ENCODE results near the gene SLC12A3.

SLC12A3 gene

GRCh38 chr16:56921571-56921970 lies 56.6 kb downstream of the SLC12A3 start:
- Histone ChIP-seq H3K4me2 (ENCODE audit: low read depth, low read length, poor library complexity, severe bottlenecking) (no peak overlapping the region), H2AFZ (ENCODE audit: low read depth, low read length, severe bottlenecking) (no peak overlapping the region), H3K79me2 (ENCODE audit: insufficient read depth, low read length) (no peaks in the 10 kb centered on the region), H3K9ac (ENCODE audit: low read length) (no peak overlapping the region), H4K20me1 (ENCODE audit: low read depth, low read length) (no peaks in the 10 kb centered on the region), H3F3A (ENCODE audit: insufficient read depth) (peaks cover 25% of the 10 kb centered on the region), H3K4me3 (ENCODE audit: insufficient read depth, low read length, poor library complexity, severe bottlenecking) (no peak overlapping the region), H3K27me3 (ENCODE audit: low read length) (no peaks in the 10 kb centered on the region), H3K27ac (ENCODE audit: low read depth, low read length) (no peak overlapping the region), H3K9me3 (ENCODE audit: insufficient read depth, low read length) (no peaks in the 10 kb centered on the region), H3K9me2 (replicated peaks; ENCODE audit: insufficient read depth, low read length) (no peaks in the 10 kb centered on the region), H3K36me3 (ENCODE audit: low read length) (no peaks in the 10 kb centered on the region)
- TF ChIP-seq CTCF (IDR thresholded peaks at IDR 0.05; ENCODE audit: insufficient read depth, low read length, poor library complexity, severe bottlenecking) (no peak), EZH2phosphoT487 (conservative IDR thresholded peaks at IDR 0.05; ENCODE audit: low read length) (no peak)

- no peak overlapping the region for H3K4me2 ChIP-seq (ENCODE audit: low read depth, low read length, poor library complexity, severe bottlenecking)
- no peak for TF ChIP-seq EZH2phosphoT487 (conservative IDR thresholded peaks at IDR 0.05; ENCODE audit: low read length)
- TF ChIP-seq CTCF (IDR thresholded peaks at IDR 0.05; ENCODE audit: insufficient read depth, low read length, poor library complexity, severe bottlenecking), result no peak
- H3K9me3 ChIP-seq (ENCODE audit: insufficient read depth, low read length), result no peaks in the 10 kb centered on the region
- no peaks in the 10 kb centered on the region for H3K79me2 ChIP-seq (ENCODE audit: insufficient read depth, low read length)
- no peak overlapping the region for H3K27ac ChIP-seq (ENCODE audit: low read depth, low read length)
- H3K4me3 ChIP-seq (ENCODE audit: insufficient read depth, low read length, poor library complexity, severe bottlenecking), result no peak overlapping the region
- H4K20me1 ChIP-seq (ENCODE audit: low read depth, low read length), result no peaks in the 10 kb centered on the region
- peaks cover 31% of the 10 kb centered on the region for H3F3A ChIP-seq (ENCODE audit: insufficient read depth)
- no peak overlapping the region for H2AFZ ChIP-seq (ENCODE audit: low read depth, low read length, severe bottlenecking)
- no peak overlapping the region for H3K9ac ChIP-seq (ENCODE audit: low read length)
- no peaks in the 10 kb centered on the region for H3K36me3 ChIP-seq (ENCODE audit: low read length)
- H3K9me2 ChIP-seq (replicated peaks; ENCODE audit: insufficient read depth, low read length), result no peaks in the 10 kb centered on the region
- no peaks in the 10 kb centered on the region for H3K27me3 ChIP-seq (ENCODE audit: low read length)
These were observed 58.6 kb downstream of the SLC12A3 start for GRCh38 chr16:56923481-56924091.

GRCh38 chr16:56927471-56927870 lies 62.5 kb downstream of the SLC12A3 start:
- Histone ChIP-seq H3K4me3 (ENCODE audit: insufficient read depth, low read length, poor library complexity, severe bottlenecking) (no peak overlapping the region), H3K9ac (ENCODE audit: low read length) (no peak overlapping the region), H3F3A (ENCODE audit: insufficient read depth) (peaks cover 45% of the 10 kb centered on the region), H3K27me3 (ENCODE audit: low read length) (no peaks in the 10 kb centered on the region), H3K4me2 (ENCODE audit: low read depth, low read length, poor library complexity, severe bottlenecking) (peak overlapping the region; percentile 9), H3K9me2 (replicated peaks; ENCODE audit: insufficient read depth, low read length) (no peaks in the 10 kb centered on the region), H3K27ac (ENCODE audit: low read depth, low read length) (peak overlapping the region; percentile 52), H2AFZ (ENCODE audit: low read depth, low read length, severe bottlenecking) (no peak overlapping the region), H3K9me3 (ENCODE audit: insufficient read depth, low read length) (no peaks in the 10 kb centered on the region), H3K79me2 (ENCODE audit: insufficient read depth, low read length) (peaks cover 4% of the 10 kb centered on the region), H4K20me1 (ENCODE audit: low read depth, low read length) (no peaks in the 10 kb centered on the region), H3K36me3 (ENCODE audit: low read length) (no peaks in the 10 kb centered on the region)
- TF ChIP-seq CTCF (IDR thresholded peaks at IDR 0.05; ENCODE audit: insufficient read depth, low read length, poor library complexity, severe bottlenecking), result no peak

Data from SU-DHL-6 (cell line).